HEK293 (cell line): ENCODE measurements around the gene CLIP1.

ENCODE experiments used
- CTCF ChIA-PET: fragments of 350-600 bp; formaldehyde crosslinking; extraction: SDS; loops from one replicate; lab custom pipeline; 2021; ENCODE audit warnings: antibody characterized with exemption; lab: Yijun Ruan, JAX
- POLR2A ChIA-PET: fragments of 300-600 bp; formaldehyde crosslinking; extraction: SDS; loops from one replicate; lab custom pipeline; 2020; ENCODE audit warnings: antibody characterized with exemption, inconsistent platforms; lab: Yijun Ruan, JAX
- H3K27ac ChIP-seq: fragments of 200-500 bp; sonication (Bioruptor generic); 2 replicates; pipeline ENCODE4 v1.5.1; 2014; ENCODE audit warnings: low read depth, low read length, control low read depth, inconsistent platforms; ENCODE audit errors: extremely low read depth
- H3K36me3 ChIP-seq, 2 experiments: fragments of 200-500 bp in 1 of 2; sonication (Bioruptor generic) in 1 of 2; 1 replicate in 1 of 2; 2 replicates in 1 of 2; pipeline ENCODE4 v1.5.1; 2014 to 2017; ENCODE audit warnings: inconsistent platforms in 2 of 2, low read length in 2 of 2; ENCODE audit not compliant: control insufficient read depth in 2 of 2, insufficient read depth in 1 of 2
- H3K4me1 ChIP-seq: fragments of 200-500 bp; sonication (Bioruptor generic); 2 replicates; pipeline ENCODE4 v1.5.1; 2014; ENCODE audit warnings: mild to moderate bottlenecking, low read length, inconsistent platforms; ENCODE audit not compliant: control insufficient read depth, insufficient read depth
- H3K4me3 ChIP-seq: 2 replicates; pipeline ENCODE4 v1.5.1; 2011; ENCODE audit warnings: low read depth, mild to moderate bottlenecking, control low read depth, low read length, moderate library complexity
- H3K9me3 ChIP-seq: fragments of 200-500 bp; sonication (Bioruptor generic); 2 replicates; pipeline ENCODE4 v1.5.1; 2014; ENCODE audit warnings: low read depth, low read length, inconsistent platforms; ENCODE audit not compliant: control insufficient read depth, insufficient read depth
- ATF2 ChIP-seq: fragments of 450-650 bp; formaldehyde crosslinking; IDR thresholded peaks from 2 replicates; pipeline ENCODE4 v1.5.1; 2016; ENCODE audit warnings: missing biosample characterization, missing genetic modification characterization, low read depth
- BCL6B ChIP-seq: fragments of 450-650 bp; formaldehyde crosslinking; IDR thresholded peaks from 2 replicates; pipeline ENCODE4 v1.5.1; 2017; ENCODE audit warnings: missing biosample characterization, missing genetic modification characterization
- OVOL3 ChIP-seq: fragments of 450-650 bp; formaldehyde crosslinking; IDR thresholded peaks from 2 replicates; pipeline ENCODE4 v1.5.1; 2016; ENCODE audit warnings: missing biosample characterization, missing genetic modification characterization
- REPIN1 ChIP-seq: fragments of 450-650 bp; formaldehyde crosslinking; IDR thresholded peaks from 2 replicates; pipeline ENCODE4 v1.5.1; 2017; ENCODE audit warnings: missing biosample characterization, missing genetic modification characterization, low read depth
- SP7 ChIP-seq: fragments of 450-650 bp; formaldehyde crosslinking; IDR thresholded peaks from 2 replicates; pipeline ENCODE4 v1.5.1; 2016; ENCODE audit warnings: missing biosample characterization, missing genetic modification characterization
- ZBTB49 ChIP-seq: fragments of 450-650 bp; formaldehyde crosslinking; IDR thresholded peaks from 2 replicates; pipeline ENCODE4 v1.5.1; 2016; ENCODE audit warnings: missing biosample characterization, missing genetic modification characterization, low read depth
- ZFHX2 ChIP-seq: fragments of 450-650 bp; formaldehyde crosslinking; conservative IDR thresholded peaks from 2 replicates; pipeline ENCODE4 v1.5.1; 2016; ENCODE audit warnings: missing biosample characterization, missing genetic modification characterization
- ZNF121 ChIP-seq: fragments of 450-650 bp; formaldehyde crosslinking; IDR thresholded peaks from 2 replicates; pipeline ENCODE4 v1.5.1; 2016; ENCODE audit warnings: missing biosample characterization, missing genetic modification characterization
- ZNF248 ChIP-seq: fragments of 450-650 bp; formaldehyde crosslinking; IDR thresholded peaks from 2 replicates; pipeline ENCODE4 v1.5.1; 2017; ENCODE audit warnings: missing biosample characterization, missing genetic modification characterization
- ZNF398 ChIP-seq: fragments of 450-650 bp; formaldehyde crosslinking; IDR thresholded peaks from 2 replicates; pipeline ENCODE4 v1.5.1; 2017; ENCODE audit warnings: missing biosample characterization, missing genetic modification characterization
- ZNF677 ChIP-seq: fragments of 450-650 bp; IDR thresholded peaks from 2 replicates; pipeline ENCODE4 v1.5.0; 2018; ENCODE audit warnings: missing biosample characterization, mild to moderate bottlenecking, missing genetic modification characterization, moderate library complexity
- ZNF768 ChIP-seq: fragments of 450-650 bp; formaldehyde crosslinking; IDR thresholded peaks from 2 replicates; pipeline ENCODE4 v1.5.1; 2018; ENCODE audit warnings: missing biosample characterization, mild to moderate bottlenecking, missing genetic modification characterization
- ZNF792 ChIP-seq: fragments of 450-650 bp; formaldehyde crosslinking; IDR thresholded peaks from 2 replicates; pipeline ENCODE4 v1.5.1; 2016; ENCODE audit warnings: missing biosample characterization, missing genetic modification characterization
- ZNF843 ChIP-seq: fragments of 450-650 bp; formaldehyde crosslinking; IDR thresholded peaks from 2 replicates; pipeline ENCODE4 v1.5.1; 2016; ENCODE audit warnings: missing biosample characterization, missing genetic modification characterization
- ZSCAN16 ChIP-seq: fragments of 450-650 bp; formaldehyde crosslinking; IDR thresholded peaks from 2 replicates; pipeline ENCODE4 v1.5.1; 2016; ENCODE audit warnings: missing biosample characterization, missing genetic modification characterization
- ZSCAN18 ChIP-seq: fragments of 450-650 bp; formaldehyde crosslinking; IDR thresholded peaks from 2 replicates; pipeline ENCODE4 v1.5.1; 2016; ENCODE audit warnings: missing biosample characterization, missing genetic modification characterization
- ZSCAN4 ChIP-seq: fragments of 450-650 bp; formaldehyde crosslinking; IDR thresholded peaks from 2 replicates; pipeline ENCODE4 v1.5.1; 2017; ENCODE audit warnings: missing biosample characterization, missing genetic modification characterization

Gene CLIP1

GRCh38 chr12:122243965-122244364, 178.5 kb downstream of the CLIP1 start (continued):
- TF ChIP-seq ZNF843 (tag by site-specific recombination) (no peak), ZSCAN16 (no peak), ZSCAN18 (tag by site-specific recombination) (no peak), ATF2 (tag by site-specific recombination) (no peak), ZNF768 (tag by site-specific recombination) (no peak), ZNF398 (tag by site-specific recombination) (no peak), OVOL3 (tag by site-specific recombination) (no peak)

GRCh38 chr12:122238861-122239260, 183.6 kb downstream of the CLIP1 start:
- Histone ChIP-seq H3K4me3 (no peak overlapping the region), H3K4me1 (no peaks in the 10 kb centered on the region), H3K36me3 (peaks cover 17 to 39% of the 10 kb centered on the region in 2 experiments; a peak in 2 of 3 replicates), H3K27ac (no peak overlapping the region), H3K9me3 (no peaks in the 10 kb centered on the region)
- CTCF ChIA-PET = no interaction called here
- POLR2A ChIA-PET = interaction anchor here (1.2 kb wide), 1 partner anchor 13 kb away, joined by 3 read pairs; the partner anchor contains the start of gene DIABLO
- peak; percentile 70 for TF ChIP-seq ZSCAN4 (tag by site-specific recombination)
- no peak for TF ChIP-seq SP7

- no peak overlapping the region for H3K4me3 ChIP-seq
- H3K9me3 ChIP-seq = no peaks in the 10 kb centered on the region
- H3K4me1 ChIP-seq = no peaks in the 10 kb centered on the region
- TF ChIP-seq ZNF248 (tag by site-specific recombination) (no peak), ZNF121 (tag by site-specific recombination) (no peak), SP7 (no peak), ZBTB49 (tag by site-specific recombination) (no peak), BCL6B (tag by site-specific recombination) (no peak), ZNF792 (tag by site-specific recombination) (no peak), REPIN1 (no peak), ZNF677 (tag by site-specific recombination) (no peak), ZFHX2 (tag by site-specific recombination) (no peak)
- no peak overlapping the region for H3K27ac ChIP-seq
- ChIA-PET CTCF (interaction anchor here (0.6 to 1.8 kb wide), 2 partner anchors 101 to 121 kb away, joined by 3 to 4 read pairs; no protein-coding TSS in a partner anchor), POLR2A (interaction anchor here (0.7 kb wide), 1 partner anchor 337 kb away, joined by 3 read pairs; no protein-coding TSS in a partner anchor)
- peaks cover 18 to 62% of the 10 kb centered on the region in 2 experiments; a peak in 2 of 3 replicates for H3K36me3 ChIP-seq
These were observed 186.7 kb downstream of the CLIP1 start for GRCh38 chr12:122235741-122236140.
